GM12891 (cell line): ENCODE data around the gene PAX7.

Source experiments
- DNase-seq: peaks from one replicate; pipeline ENCODE4 v3.0.0; 2011; ENCODE audit warnings: low spot score; ENCODE audit not compliant: insufficient read length
- FAIRE-seq: peaks from 2 replicates; lab custom pipeline; 2011; peaks lifted over from hg19 to GRCh38; lab: Jason Lieb, UNC
- PAX5 ChIP-seq: IDR thresholded peaks from 2 replicates; pipeline ENCODE4 v1.6.1; 2011; ENCODE audit warnings: low read length, moderate library complexity, mild to moderate bottlenecking; ENCODE audit not compliant: insufficient read depth, severe bottlenecking
- POLR2A ChIP-seq: IDR thresholded peaks from 2 replicates; pipeline ENCODE4 v1.6.1; 2011; ENCODE audit warnings: low read depth, low read length, control low read depth
- POLR2AphosphoS5 ChIP-seq: IDR thresholded peaks from 2 replicates; pipeline ENCODE4 v1.6.1; 2011; ENCODE audit warnings: low read depth, low read length, control low read depth
- POU2F2 ChIP-seq: IDR thresholded peaks from 2 replicates; pipeline ENCODE4 v1.6.1; 2011; ENCODE audit warnings: low read depth, mild to moderate bottlenecking, control low read depth, low read length, moderate library complexity
- SPI1 ChIP-seq: IDR thresholded peaks from 2 replicates; pipeline ENCODE4 v1.6.1; 2011; ENCODE audit warnings: low read depth, low read length, control low read depth
- TAF1 ChIP-seq: IDR thresholded peaks from 2 replicates; pipeline ENCODE4 v1.6.1; 2011; ENCODE audit warnings: low read depth, low read length, control low read depth

PAX7 gene

DNA sequence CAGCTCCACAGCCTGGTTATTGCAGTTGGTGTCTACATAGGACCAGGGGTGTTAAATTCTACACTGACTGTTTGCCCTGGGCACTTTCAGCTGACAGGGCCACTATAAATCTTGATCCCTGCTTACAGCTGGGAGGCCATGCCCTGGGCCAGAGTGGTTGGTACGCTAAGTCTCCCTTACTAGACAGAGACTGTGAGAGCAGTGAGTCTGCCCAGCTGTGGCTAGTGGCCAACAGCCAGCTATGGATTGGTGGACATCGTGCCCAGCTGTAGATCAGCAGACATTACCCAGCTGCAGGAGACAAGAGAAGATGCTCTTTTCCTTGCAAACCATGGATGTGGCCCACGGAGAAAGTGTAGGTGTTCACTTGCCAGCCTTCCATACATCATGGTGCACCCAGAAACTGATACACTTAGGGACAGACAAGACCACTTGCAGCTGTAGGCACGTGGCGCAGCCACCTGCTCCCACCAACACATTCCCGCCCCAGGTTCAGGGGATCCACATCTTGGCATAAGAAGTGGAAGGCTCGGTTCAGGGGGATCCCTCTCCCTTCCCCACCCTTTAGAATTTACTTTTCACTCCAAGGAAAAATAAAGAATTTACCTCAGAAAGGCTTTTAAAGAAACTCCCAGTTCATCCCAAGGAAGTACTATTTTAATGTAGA, 16.4 kb upstream of the PAX7 start:
- FAIRE-seq = no peak
- TF ChIP-seq POU2F2 = no peak
- no peak for TF ChIP-seq TAF1
- no peak for TF ChIP-seq PAX5
- TF ChIP-seq POLR2AphosphoS5 = no peak
- no peak for TF ChIP-seq SPI1
- TF ChIP-seq POLR2A = no peak
- DNase-seq = no peak

DNA sequence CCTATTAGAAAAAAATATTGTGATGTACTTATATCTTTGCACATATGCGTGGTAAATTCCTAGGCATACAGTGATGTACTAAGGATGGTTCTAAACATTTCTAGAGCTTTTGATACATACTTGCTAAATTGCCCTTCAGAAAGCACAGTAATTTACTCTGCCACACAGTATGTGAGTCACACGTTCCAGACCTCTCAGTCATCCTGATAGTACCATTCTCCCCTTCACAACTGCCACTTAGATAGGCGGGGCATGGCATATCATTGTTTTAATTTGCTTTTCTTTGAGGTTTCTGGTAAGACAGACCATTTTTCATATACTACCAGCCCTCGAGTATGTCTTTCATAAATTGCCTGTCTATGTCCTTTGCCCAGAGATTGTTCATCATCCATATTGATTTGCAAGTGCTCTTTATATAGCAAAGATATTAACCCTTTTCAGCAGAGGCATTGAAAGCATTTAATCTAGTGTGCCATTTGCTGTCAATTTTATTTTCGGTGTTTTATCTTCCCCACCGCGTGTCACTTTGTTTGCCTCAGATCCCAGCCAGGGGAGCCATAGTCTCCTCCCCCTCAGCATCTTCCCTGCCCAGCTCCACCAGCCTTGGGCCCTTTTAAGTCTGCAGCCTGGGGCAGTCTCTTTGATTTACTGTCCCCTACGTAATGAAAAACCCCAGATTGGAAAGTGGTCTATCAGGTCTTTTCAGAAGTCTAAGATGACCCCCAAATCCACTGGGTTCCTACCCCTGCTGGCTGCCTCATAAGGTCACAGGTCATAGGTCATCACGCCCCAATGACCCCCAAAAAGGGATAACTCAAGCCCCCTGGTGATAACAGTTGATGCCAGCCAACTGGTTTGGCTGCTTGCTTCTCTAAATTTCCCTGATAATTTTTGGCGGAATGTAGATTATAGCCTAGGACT, 11.8 kb upstream of the PAX7 start:
- TF ChIP-seq PAX5 (no peak), POU2F2 (no peak), SPI1 (no peak), POLR2A (no peak), TAF1 (no peak), POLR2AphosphoS5 (no peak)
- no peak for DNase-seq
- FAIRE-seq = no peak

- no peak for TF ChIP-seq SPI1
- no peak for TF ChIP-seq POU2F2
- TF ChIP-seq PAX5 = no peak
- TF ChIP-seq POLR2A = no peak
- no peak for TF ChIP-seq POLR2AphosphoS5
- TF ChIP-seq TAF1 = no peak
- no peak for DNase-seq
- FAIRE-seq = no peak
These were observed 11.2 kb upstream of the PAX7 start for GRCh38 chr1:18619467-18619835.

DNA sequence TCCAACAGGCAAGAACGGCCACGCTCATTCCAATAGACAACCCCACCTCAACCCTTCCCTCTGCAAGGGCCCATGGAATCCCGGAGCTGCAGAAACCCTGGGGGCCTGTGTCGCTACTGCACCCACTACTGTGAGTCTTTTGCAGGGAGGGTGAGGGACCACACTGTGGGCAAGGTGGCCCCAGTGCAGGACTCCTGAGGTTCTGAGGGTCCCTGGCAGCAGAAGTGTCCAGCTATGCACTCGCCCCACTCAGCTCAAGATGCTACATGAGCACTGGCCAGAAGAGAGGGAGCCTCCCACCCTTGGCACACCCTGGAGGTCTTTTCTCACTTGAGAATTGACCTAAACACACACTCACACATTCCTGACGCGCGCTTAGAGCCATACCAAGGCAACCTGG, 2.1 kb upstream of the PAX7 start:
- TF ChIP-seq POU2F2 (no peak), TAF1 (no peak), POLR2AphosphoS5 (no peak), SPI1 (no peak), PAX5 (no peak), POLR2A (no peak)
- FAIRE-seq (no peak), DNase-seq (no peak)

GRCh38 chr1:18629659-18630510, 761 bp upstream of the PAX7 start:
- FAIRE-seq (no peak), DNase-seq (no peak)
- TF ChIP-seq POLR2AphosphoS5 (no peak), SPI1 (no peak), TAF1 (no peak), POU2F2 (no peak), PAX5 (no peak), POLR2A (no peak)

DNA sequence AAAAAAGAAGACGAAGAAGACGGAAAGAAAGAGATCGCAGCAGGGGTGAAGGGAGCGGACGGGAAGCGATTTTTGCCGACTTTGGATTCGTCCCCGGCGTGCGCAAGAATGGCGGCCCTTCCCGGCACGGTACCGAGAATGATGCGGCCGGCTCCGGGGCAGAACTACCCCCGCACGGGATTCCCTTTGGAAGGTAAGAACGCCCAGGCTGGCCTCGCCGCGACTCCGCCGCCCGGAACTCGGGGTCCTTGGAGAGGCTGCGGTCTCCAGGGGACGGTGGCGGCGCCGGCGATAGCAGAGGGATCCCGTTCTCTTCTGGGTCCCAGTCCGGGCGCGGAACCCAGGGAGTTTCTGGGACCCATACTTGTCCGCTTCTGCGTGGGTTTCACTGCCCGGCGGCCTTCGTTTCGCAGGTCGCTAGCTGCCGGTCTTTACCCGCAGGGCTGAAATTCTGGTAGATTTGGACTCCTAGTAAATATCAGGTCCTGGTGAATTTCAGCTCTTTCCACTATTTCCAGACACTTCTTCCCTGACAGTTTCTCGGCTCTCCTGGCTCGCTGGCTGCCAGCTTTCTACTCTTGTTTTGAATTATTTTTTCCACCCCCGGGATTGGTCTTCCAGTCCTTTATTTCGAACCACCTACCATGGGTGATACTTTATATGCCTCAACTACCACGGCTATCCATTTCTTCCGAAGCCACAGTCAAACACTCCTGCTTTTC, 1.0 kb downstream of the PAX7 start:
- FAIRE-seq = no peak
- TF ChIP-seq POLR2A = no peak
- no peak for TF ChIP-seq PAX5
- TF ChIP-seq TAF1 = no peak
- TF ChIP-seq POLR2AphosphoS5 = no peak
- TF ChIP-seq POU2F2 = no peak
- no peak for TF ChIP-seq SPI1
- DNase-seq = no peak

DNA sequence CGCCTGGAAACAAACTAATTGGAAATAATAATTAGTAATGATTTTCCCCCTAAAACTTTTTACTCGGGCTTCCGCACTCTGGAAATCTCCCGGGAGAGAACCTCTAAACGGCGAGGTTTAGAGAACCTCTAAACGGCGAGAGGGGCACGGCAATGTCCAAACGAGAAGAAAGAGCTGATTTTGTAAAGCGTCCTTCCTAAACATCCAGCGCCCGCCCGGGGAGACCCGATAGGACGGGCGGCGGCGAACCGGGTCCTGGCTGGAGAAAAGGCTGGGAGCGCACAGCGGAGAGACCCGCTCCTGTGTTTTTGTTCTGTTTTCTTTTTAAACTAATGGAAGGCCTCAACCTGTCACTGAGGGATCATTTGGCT, 1.6 kb downstream of the PAX7 start:
- no peak for TF ChIP-seq POLR2A
- FAIRE-seq (no peak), DNase-seq (no peak)

DNA sequence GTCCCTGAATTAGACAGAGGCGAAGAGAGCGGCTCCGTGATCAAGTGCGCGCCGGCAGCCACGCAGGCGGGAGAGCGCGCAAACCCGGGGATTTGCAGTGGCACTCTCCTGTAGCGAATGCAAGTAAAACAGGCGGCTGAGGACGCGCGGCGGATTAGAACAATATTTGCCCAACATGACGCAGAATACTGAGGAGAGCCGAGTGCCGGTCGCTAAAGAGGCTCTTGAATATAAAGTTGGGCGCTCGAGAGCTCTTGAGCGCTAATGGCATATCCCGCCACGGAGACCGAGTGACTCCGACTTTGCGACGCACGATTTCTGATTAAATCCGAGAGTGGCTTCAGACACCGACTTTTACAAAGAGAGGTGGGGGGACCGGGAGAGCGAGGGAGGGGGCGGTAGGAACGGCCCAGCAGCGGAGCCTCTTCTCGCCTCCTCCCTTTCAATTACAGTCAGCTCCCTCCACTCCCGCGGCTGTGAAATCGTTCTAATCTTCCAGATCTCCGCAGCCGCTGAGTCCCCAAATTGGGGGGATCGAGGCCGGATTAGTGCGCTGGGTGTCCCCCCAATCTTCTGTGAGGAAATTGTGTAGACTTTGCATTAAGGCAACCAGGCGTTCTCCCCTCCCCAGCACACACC, 2.3 kb downstream of the PAX7 start:
- no peak for TF ChIP-seq TAF1
- TF ChIP-seq POU2F2 = no peak
- TF ChIP-seq POLR2A = no peak
- TF ChIP-seq POLR2AphosphoS5 = no peak
- no peak for TF ChIP-seq SPI1
- TF ChIP-seq PAX5 = no peak
- no peak for FAIRE-seq
- DNase-seq = no peak

DNA sequence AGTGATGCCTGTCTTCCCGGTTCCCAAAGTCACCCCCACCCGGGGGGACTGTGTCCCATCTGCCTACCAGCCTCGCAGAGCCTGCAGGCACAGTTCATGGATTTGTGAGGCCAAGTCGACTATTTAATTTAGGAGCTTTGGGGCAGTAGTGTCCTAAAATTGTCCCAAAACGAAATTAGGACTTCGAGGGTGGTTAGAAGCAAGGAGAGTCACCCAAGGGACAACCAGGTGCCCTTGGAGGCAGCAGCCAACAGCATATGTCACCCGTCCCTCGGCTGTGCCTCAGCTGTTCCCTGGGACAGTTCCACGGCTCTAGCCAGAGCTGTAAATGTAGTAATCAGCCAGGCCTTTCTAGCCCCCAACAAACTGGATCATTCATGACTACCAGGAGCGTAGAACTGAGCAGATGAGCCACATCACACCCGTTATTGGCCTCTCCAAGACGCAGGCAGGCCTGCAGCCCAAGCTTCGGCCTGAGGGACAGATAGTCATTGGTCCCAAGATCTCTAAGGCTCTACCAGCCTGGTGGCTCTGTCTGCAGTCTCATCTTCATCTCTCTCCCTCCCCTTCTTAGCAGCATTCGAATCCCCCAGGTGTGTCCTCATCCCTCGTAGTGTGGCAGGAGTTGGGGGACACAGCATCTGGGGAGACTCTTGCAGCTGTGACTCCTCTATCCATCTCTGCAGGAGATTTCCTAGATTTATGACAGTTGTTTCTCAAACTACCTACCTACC, 2.9 kb downstream of the PAX7 start:
- FAIRE-seq (no peak), DNase-seq (no peak)
- TF ChIP-seq TAF1 (no peak), POLR2A (no peak), POLR2AphosphoS5 (no peak), SPI1 (no peak)
